DMS53 (cell line): ENCODE measurements around the gene SLC9A1.

Experiments
- DNase-seq: peaks from one replicate; lab custom pipeline; 2025; lab: John Stamatoyannopoulos, UW

The SLC9A1 gene

GRCh38 chr1:27070390-27071048, 84.4 kb downstream of the SLC9A1 start:
- DNase-seq = peak; percentile 70

- no peak for DNase-seq
Observed at GRCh38 chr1:27068922-27069321, 86.0 kb downstream of the SLC9A1 start.

GRCh38 chr1:27065999-27066630, 88.8 kb downstream of the SLC9A1 start:
- DNase-seq = no peak

GRCh38 chr1:27060891-27061290, 94.0 kb downstream of the SLC9A1 start:
- DNase-seq = no peak

GRCh38 chr1:27058966-27059669, 95.8 kb downstream of the SLC9A1 start:
- no peak for DNase-seq

- no peak for DNase-seq
Observed at GRCh38 chr1:27057801-27058625, 96.9 kb downstream of the SLC9A1 start.

GRCh38 chr1:27057389-27057788, 97.5 kb downstream of the SLC9A1 start:
- no peak for DNase-seq

- no peak for DNase-seq
Observed at GRCh38 chr1:27053977-27054753, 100.8 kb downstream of the SLC9A1 start.

- no peak for DNase-seq
Observed at GRCh38 chr1:27052527-27052926, 102.4 kb downstream of the SLC9A1 start.

- DNase-seq = no peak
Observed at GRCh38 chr1:27049607-27050006, 105.3 kb downstream of the SLC9A1 start.

- no peak for DNase-seq
Observed at GRCh38 chr1:27049100-27049499, 105.8 kb downstream of the SLC9A1 start.
